Activated naive CD4-positive, alpha-beta T cell treated with Interleukin-2 at 50 U/mL for 16 hours (primary cell): Measurements from ENCODE around the gene SNW1.
"Not testable (repeated sequence)": the region's sequence is repeated elsewhere in the genome, so short reads cannot be mapped to it uniquely, and the experiment has no call there.

Experiments
- DNase-seq: peaks from one replicate; pipeline ENCODE4 v3.0.0-alpha.2; 2020

SNW1 gene

GRCh38 chr14:77747425-77747824 lies 13.5 kb downstream of the SNW1 start:
- DNase-seq, result not testable (repeated sequence)

- DNase-seq, result no peak
Observed at GRCh38 chr14:77746064-77746702, 14.8 kb downstream of the SNW1 start.

- no peak for DNase-seq
Observed at GRCh38 chr14:77741438-77741837, 19.5 kb downstream of the SNW1 start.

GRCh38 chr14:77738559-77739250 lies 22.3 kb downstream of the SNW1 start:
- peak; percentile 48 for DNase-seq

GRCh38 chr14:77730976-77731497 lies 29.9 kb downstream of the SNW1 start:
- DNase-seq, result no peak

- no peak for DNase-seq
Observed at GRCh38 chr14:77722301-77722700, 38.7 kb downstream of the SNW1 start.

GRCh38 chr14:77721437-77721836 lies 39.5 kb downstream of the SNW1 start:
- DNase-seq, result no peak

- no peak for DNase-seq
Observed at GRCh38 chr14:77717608-77718305, 43.2 kb downstream of the SNW1 start.

- peak; percentile 13 for DNase-seq
Observed at GRCh38 chr14:77714926-77715325, 46.0 kb downstream of the SNW1 start.

GRCh38 chr14:77710364-77710763 lies 50.6 kb downstream of the SNW1 start:
- no peak for DNase-seq

GRCh38 chr14:77709412-77709811 lies 51.5 kb downstream of the SNW1 start:
- no peak for DNase-seq

- no peak for DNase-seq
Observed at GRCh38 chr14:77708749-77709148, 52.2 kb downstream of the SNW1 start.

GRCh38 chr14:77707724-77708408 lies 53.1 kb downstream of the SNW1 start, which contains the start of the genes ALKBH1 and SLIRP:
Gene ALKBH1, minus strand, starts transcription at chr14:77708023. Its CDS starts 19 bp downstream, at chr14:77708004.
Gene SLIRP, plus strand, starts transcription at chr14:77708103. Its CDS starts 9 bp downstream, at chr14:77708112.
- DNase-seq, result peak; percentile 89

- no peak for DNase-seq
Observed at GRCh38 chr14:77707355-77707723, 53.6 kb downstream of the SNW1 start.

GRCh38 chr14:77691259-77691658 lies 69.7 kb downstream of the SNW1 start:
- no peak for DNase-seq

GRCh38 chr14:77682158-77682553 lies 78.8 kb downstream of the SNW1 start:
- no peak for DNase-seq

- DNase-seq, result no peak
Observed at GRCh38 chr14:77681196-77682157, 79.5 kb downstream of the SNW1 start.

GRCh38 chr14:77674931-77675330 lies 86.0 kb downstream of the SNW1 start:
- no peak for DNase-seq

GRCh38 chr14:77673193-77673592 lies 87.8 kb downstream of the SNW1 start:
- DNase-seq, result no peak
